Endothelial cell (in vitro differentiated cells): ENCODE data around the gene GDI1. TPM values are rescaled to one million over a fixed set of nuclear protein-coding genes. Genes with fewer than 3 reads are reported as not detected.

Source experiments
- DNase-seq: peaks from one replicate; pipeline ENCODE4 v3.0.0; 2021; ENCODE audit warnings: low spot score
- H3K27ac Mint-ChIP-seq: one replicate; pipeline ENCODE4 v1.8.0; 2021; ENCODE audit warnings: mixed read lengths, inconsistent platforms; ENCODE audit not compliant: unreplicated experiment
- H3K27me3 Mint-ChIP-seq: one replicate; pipeline ENCODE4 v1.8.0; 2021; ENCODE audit warnings: mild to moderate bottlenecking, moderate library complexity, mixed read lengths, inconsistent platforms; ENCODE audit not compliant: unreplicated experiment
- H3K36me3 Mint-ChIP-seq: one replicate; pipeline ENCODE4 v1.8.0; 2021; ENCODE audit warnings: mild to moderate bottlenecking, low read depth, mixed read lengths, inconsistent platforms; ENCODE audit not compliant: unreplicated experiment
- H3K4me1 Mint-ChIP-seq: one replicate; pipeline ENCODE4 v1.8.0; 2021; ENCODE audit warnings: mild to moderate bottlenecking, mixed read lengths, inconsistent platforms; ENCODE audit not compliant: unreplicated experiment
- H3K4me3 Mint-ChIP-seq: one replicate; pipeline ENCODE4 v1.8.0; 2021; ENCODE audit warnings: mild to moderate bottlenecking, mixed read lengths, inconsistent platforms; ENCODE audit not compliant: unreplicated experiment
- H3K9me3 Mint-ChIP-seq: one replicate; pipeline ENCODE4 v1.8.0; 2021; ENCODE audit warnings: mixed read lengths, inconsistent platforms; ENCODE audit not compliant: unreplicated experiment
- microRNA-seq: library from miRNA; unstranded; fragments of <30 nt; microRNA quantifications from one replicate; pipeline ENCODE4, GENCODE V29; 2020; ENCODE audit not compliant: unreplicated experiment
- total RNA-seq: library from RNA; stranded (reverse); fragmentation: NEBNext Ultra II Directional; extraction: Animal tissue kit (Norgen Biotek cat#: 25700); gene quantifications from one replicate; pipeline ENCODE4 v1.2.1, GENCODE V29; 2021; ENCODE audit not compliant: unreplicated experiment
- TF ChIP-seq, protein P1 (sequence below): fragments of 200-600 bp; sonication (generic); IDR thresholded peaks from one replicate; pipeline ENCODE4 v1.5.0; 2021; ENCODE audit warnings: antibody characterized with exemption; ENCODE audit not compliant: unreplicated experiment

GDI1 gene
- total RNA-seq, 1 donor from 2014 or later: 157 TPM

DNA sequence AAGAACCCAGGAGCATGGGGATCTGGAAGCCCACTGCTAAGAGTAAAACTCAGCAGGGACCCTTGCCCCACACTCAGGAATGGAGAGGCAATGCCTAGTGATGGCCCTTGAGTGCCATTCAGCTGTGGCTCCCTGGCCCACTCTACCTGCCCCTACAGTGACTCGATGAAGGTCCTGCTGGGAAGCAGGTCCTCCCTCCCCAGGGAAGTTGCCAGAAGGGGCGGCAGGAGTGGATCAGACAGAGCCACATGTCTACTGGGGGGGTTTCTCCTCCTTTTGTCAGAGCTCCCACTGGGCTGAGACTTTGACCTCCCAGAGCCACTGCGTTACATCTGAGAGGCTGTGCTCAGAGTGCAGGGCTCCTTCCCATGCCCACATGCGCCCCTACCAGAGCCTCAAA is 52.2 kb downstream of the GDI1 start:
- H3K4me3 Mint-ChIP-seq: peak overlapping the region; percentile 88
- H3K27me3 Mint-ChIP-seq: peaks cover 2% of the 10 kb centered on the region
- peaks cover 2% of the 10 kb centered on the region for H3K4me1 Mint-ChIP-seq
- peaks cover 4% of the 10 kb centered on the region for H3K36me3 Mint-ChIP-seq
- DNase-seq: no peak
- H3K9me3 Mint-ChIP-seq: no peaks in the 10 kb centered on the region
- TF ChIP-seq, protein P1, sequence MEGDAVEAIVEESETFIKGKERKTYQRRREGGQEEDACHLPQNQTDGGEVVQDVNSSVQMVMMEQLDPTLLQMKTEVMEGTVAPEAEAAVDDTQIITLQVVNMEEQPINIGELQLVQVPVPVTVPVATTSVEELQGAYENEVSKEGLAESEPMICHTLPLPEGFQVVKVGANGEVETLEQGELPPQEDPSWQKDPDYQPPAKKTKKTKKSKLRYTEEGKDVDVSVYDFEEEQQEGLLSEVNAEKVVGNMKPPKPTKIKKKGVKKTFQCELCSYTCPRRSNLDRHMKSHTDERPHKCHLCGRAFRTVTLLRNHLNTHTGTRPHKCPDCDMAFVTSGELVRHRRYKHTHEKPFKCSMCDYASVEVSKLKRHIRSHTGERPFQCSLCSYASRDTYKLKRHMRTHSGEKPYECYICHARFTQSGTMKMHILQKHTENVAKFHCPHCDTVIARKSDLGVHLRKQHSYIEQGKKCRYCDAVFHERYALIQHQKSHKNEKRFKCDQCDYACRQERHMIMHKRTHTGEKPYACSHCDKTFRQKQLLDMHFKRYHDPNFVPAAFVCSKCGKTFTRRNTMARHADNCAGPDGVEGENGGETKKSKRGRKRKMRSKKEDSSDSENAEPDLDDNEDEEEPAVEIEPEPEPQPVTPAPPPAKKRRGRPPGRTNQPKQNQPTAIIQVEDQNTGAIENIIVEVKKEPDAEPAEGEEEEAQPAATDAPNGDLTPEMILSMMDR: no peak
- no peak overlapping the region for H3K27ac Mint-ChIP-seq

DNA sequence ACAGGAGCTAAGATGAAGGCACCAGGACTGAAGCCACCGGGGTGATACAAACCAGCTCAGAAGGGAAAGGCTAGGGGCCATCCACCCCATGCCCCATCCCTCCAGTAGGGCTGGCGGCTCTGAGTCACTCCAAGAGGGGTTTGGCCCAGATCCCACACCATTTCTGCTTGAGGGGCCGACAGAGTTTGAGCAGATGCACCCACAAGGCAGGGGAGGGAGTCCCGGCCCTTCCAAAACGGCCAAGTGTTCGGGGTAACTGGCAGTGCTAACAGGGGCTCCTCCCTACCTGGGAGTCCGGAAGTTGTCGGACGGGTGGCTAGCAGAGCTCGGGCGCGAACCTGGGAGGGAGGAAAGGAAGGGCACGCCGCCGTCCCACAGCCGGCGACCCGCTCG is 53.1 kb downstream of the GDI1 start:
- H3K4me3 Mint-ChIP-seq: peak overlapping the region; percentile 88
- no peak for DNase-seq
- peaks cover 4% of the 10 kb centered on the region for H3K36me3 Mint-ChIP-seq
- TF ChIP-seq, protein P1: no peak
- peaks cover 4% of the 10 kb centered on the region for H3K27me3 Mint-ChIP-seq
- H3K27ac Mint-ChIP-seq: no peak overlapping the region
- H3K4me1 Mint-ChIP-seq: peaks cover 2% of the 10 kb centered on the region
- no peaks in the 10 kb centered on the region for H3K9me3 Mint-ChIP-seq

DNA sequence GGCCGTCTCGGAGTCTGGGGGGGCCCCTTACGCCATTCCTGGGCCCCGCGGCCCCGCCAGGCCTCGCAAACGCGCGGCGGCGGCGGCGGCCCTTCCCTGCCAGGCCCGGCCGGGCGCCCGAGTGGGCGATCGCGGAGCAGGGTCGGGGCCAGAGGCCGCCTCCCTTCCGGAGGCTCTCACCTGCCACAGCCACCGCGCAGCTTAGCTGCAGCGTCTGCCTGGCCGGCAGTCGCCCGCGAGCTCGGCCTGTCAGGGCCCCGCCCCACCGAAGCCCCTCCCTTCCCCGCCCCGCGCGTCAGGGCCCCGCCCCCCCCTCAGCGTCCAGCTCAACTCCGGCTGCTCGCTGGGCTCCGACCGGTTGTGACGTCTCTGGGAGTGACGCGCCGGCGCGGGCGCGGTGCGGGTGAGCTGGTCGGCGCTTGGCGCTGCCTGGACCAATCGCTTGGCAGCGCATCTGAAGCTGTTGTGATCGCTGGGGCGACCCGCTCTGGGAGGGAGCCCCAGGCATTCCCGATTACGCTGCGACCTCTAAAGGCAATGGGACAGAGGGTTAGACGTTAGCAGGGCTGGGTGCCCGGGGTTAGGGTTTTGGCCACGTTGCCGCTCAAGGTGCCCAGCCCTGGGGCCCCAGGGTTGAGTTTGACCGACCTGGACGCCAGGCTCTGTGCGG is 53.6 kb downstream of the GDI1 start, which contains the start of gene SLC10A3:
TSS of gene SLC10A3 (minus strand) at position 216 of the 670 bp plus-strand sequence. CDS start 1,689 bp downstream, outside the sequence.
- H3K27ac Mint-ChIP-seq: peak within 1 kb of the TSS; percentile 52
- peaks cover 2% of the 10 kb centered on the region for H3K4me1 Mint-ChIP-seq
- peak within 1 kb of the TSS; percentile 88 for H3K4me3 Mint-ChIP-seq
- no peaks in the 10 kb centered on the region for H3K9me3 Mint-ChIP-seq
- DNase-seq: peak; percentile 86
- TF ChIP-seq, protein P1: no peak
- H3K27me3 Mint-ChIP-seq: peaks cover 4% of the 10 kb centered on the region
- H3K36me3 Mint-ChIP-seq: peaks cover 4% of the 10 kb centered on the region

Small RNA genes lying within 50 kb of the gene (microRNA-seq; reads per million reads assigned to microRNA genes)
- gene MIR6858: 11.8 reads per million, percentile 61 among the genes with 10 or more reads in this experiment

Other genes starting within 250 kb of the GDI1 start
- not detected for gene OPN1MW2, start 217.4 kb upstream of the GDI1 start, total RNA-seq
- gene OPN1MW3, start 179.6 kb upstream of the GDI1 start, total RNA-seq: not detected
- not detected for gene TEX28, start 142.0 kb upstream of the GDI1 start, total RNA-seq
- 7.1 TPM for gene TKTL1, start 141.4 kb upstream of the GDI1 start, total RNA-seq
- gene FLNA, start 62.5 kb upstream of the GDI1 start, total RNA-seq: 1,022 TPM
- gene EMD, start 57.9 kb upstream of the GDI1 start, total RNA-seq: 44.7 TPM
- gene RPL10, start 38.8 kb upstream of the GDI1 start, total RNA-seq: 3,704 TPM
- 38.6 TPM for gene DNASE1L1, start 27.9 kb upstream of the GDI1 start, total RNA-seq
- 56.4 TPM for gene TAFAZZIN, start 25.6 kb upstream of the GDI1 start, total RNA-seq
- gene ATP6AP1, start 8.5 kb upstream of the GDI1 start, total RNA-seq: 100 TPM
- gene FAM50A, start 7.0 kb downstream of the GDI1 start, total RNA-seq: 77.0 TPM
- 54.5 TPM for gene PLXNA3, start 21.1 kb downstream of the GDI1 start, total RNA-seq
- 18.4 TPM for gene LAGE3, start 42.1 kb downstream of the GDI1 start, total RNA-seq
- gene UBL4A, start 49.5 kb downstream of the GDI1 start, total RNA-seq: 16.8 TPM
- 13.9 TPM for gene SLC10A3, start 53.5 kb downstream of the GDI1 start, total RNA-seq
- gene FAM3A, start 79.1 kb downstream of the GDI1 start, total RNA-seq: 29.6 TPM
- gene G6PD, start 109.7 kb downstream of the GDI1 start, total RNA-seq: 46.4 TPM
- gene IKBKG, start 110.5 kb downstream of the GDI1 start, total RNA-seq: 23.0 TPM
- not detected for gene CTAG1A, start 148.0 kb downstream of the GDI1 start, total RNA-seq
- gene CTAG1B, start 182.1 kb downstream of the GDI1 start, total RNA-seq: not detected
- gene CTAG2, start 216.4 kb downstream of the GDI1 start, total RNA-seq: not detected